GM18511 (cell line): ENCODE results near the gene DGKI.

Experiments
- ATAC-seq: cut with Tn5 transposase; IDR thresholded peaks from one replicate; pipeline ENCODE4 v1.9.1; 2021; ENCODE audit warnings: mild to moderate bottlenecking, moderate library complexity; ENCODE audit not compliant: unreplicated experiment

Gene DGKI

GRCh38 chr7:137609500-137609899 lies 237.3 kb downstream of the DGKI start:
- no peak for ATAC-seq

GRCh38 chr7:137606061-137606674 lies 240.6 kb downstream of the DGKI start:
- no peak for ATAC-seq

GRCh38 chr7:137603043-137603442 lies 243.7 kb downstream of the DGKI start:
- ATAC-seq = no peak

GRCh38 chr7:137601642-137602041 lies 245.1 kb downstream of the DGKI start:
- ATAC-seq = no peak

- no peak for ATAC-seq
Observed at GRCh38 chr7:137597856-137598255, 248.9 kb downstream of the DGKI start.

- ATAC-seq = no peak
Observed at GRCh38 chr7:137593115-137593711, 253.6 kb downstream of the DGKI start.

GRCh38 chr7:137592232-137592896 lies 254.4 kb downstream of the DGKI start:
- peak; percentile 80 for ATAC-seq

- no peak for ATAC-seq
Observed at GRCh38 chr7:137591421-137591837, 255.3 kb downstream of the DGKI start.

GRCh38 chr7:137590756-137591305 lies 255.9 kb downstream of the DGKI start:
- ATAC-seq = no peak

GRCh38 chr7:137590071-137590755 lies 256.6 kb downstream of the DGKI start:
- no peak for ATAC-seq

GRCh38 chr7:137587326-137587725 lies 259.4 kb downstream of the DGKI start:
- no peak for ATAC-seq

GRCh38 chr7:137585591-137585990 lies 261.2 kb downstream of the DGKI start:
- ATAC-seq = no peak

GRCh38 chr7:137583172-137583571 lies 263.6 kb downstream of the DGKI start:
- ATAC-seq = no peak

- ATAC-seq = no peak
Observed at GRCh38 chr7:137579913-137580640, 266.7 kb downstream of the DGKI start.

GRCh38 chr7:137578541-137578940 lies 268.2 kb downstream of the DGKI start:
- ATAC-seq = no peak

GRCh38 chr7:137577184-137577583 lies 269.6 kb downstream of the DGKI start:
- no peak for ATAC-seq

GRCh38 chr7:137576481-137576880 lies 270.3 kb downstream of the DGKI start:
- no peak for ATAC-seq

GRCh38 chr7:137574812-137575211 lies 272.0 kb downstream of the DGKI start:
- no peak for ATAC-seq

- ATAC-seq = no peak
Observed at GRCh38 chr7:137572056-137572784, 274.6 kb downstream of the DGKI start.

- ATAC-seq = no peak
Observed at GRCh38 chr7:137564677-137565076, 282.1 kb downstream of the DGKI start.
